ENCODE measurements around the gene RFESD.

Gene RFESD

GRCh38 chr5:95655575-95655974 is 9.0 kb downstream of the RFESD start:
- DNase-seq (ENCODE audit: extremely low spot score): no peak
- POLR2A ChIA-PET: interaction anchor here (1.6 kb wide), 1 partner anchor 9 kb away, joined by 11 read pairs; the partner anchor contains the start of gene RFESD
- TF ChIP-seq ELF4 (IDR thresholded peaks at IDR 0.05) (no peak), TARDBP (IDR thresholded peaks at IDR 0.05) (no peak), ZNF384 (IDR thresholded peaks at IDR 0.05) (no peak), CTBP1 (IDR thresholded peaks at IDR 0.05; ENCODE audit: borderline replicate concordance) (no peak), SUZ12 (IDR thresholded peaks at IDR 0.05) (no peak), ARNT (IDR thresholded peaks at IDR 0.05) (no peak), PKNOX1 (IDR thresholded peaks at IDR 0.05) (no peak), LEF1 (IDR thresholded peaks at IDR 0.05; ENCODE audit: borderline replicate concordance) (no peak), SP1 (IDR thresholded peaks at IDR 0.05) (no peak), NFRKB (IDR thresholded peaks at IDR 0.05) (no peak), L3MBTL2 (conservative IDR thresholded peaks at IDR 0.05) (no peak), FOXA1 (IDR thresholded peaks at IDR 0.05) (no peak), HDGF (IDR thresholded peaks at IDR 0.05; ENCODE audit: borderline replicate concordance) (no peak), BHLHE40 (IDR thresholded peaks at IDR 0.05; ENCODE audit: borderline replicate concordance) (no peak), FOXM1 (IDR thresholded peaks at IDR 0.05; ENCODE audit: borderline replicate concordance) (no peak), FOXK2 (IDR thresholded peaks at IDR 0.05) (no peak)
- CTCF ChIA-PET: interaction anchor here (1.4 kb wide), 1 partner anchor 9 kb away, joined by 3 read pairs; no protein-coding TSS in a partner anchor

- POLR2A ChIA-PET: interaction anchor here (1.7 to 3.1 kb wide), 2 partner anchors 13 to 52 kb away, joined by 4 to 12 read pairs; partner anchors contain the start of gene RFESD
- CTCF ChIA-PET: no interaction called here
Measured at GRCh38 chr5:95660060-95660459, 13.5 kb downstream of the RFESD start.

GRCh38 chr5:95662946-95663345 is 16.4 kb downstream of the RFESD start:
- no peak for DNase-seq (ENCODE audit: extremely low spot score)
- CTCF ChIA-PET: no interaction called here
- POLR2A ChIA-PET: no interaction called here
- TF ChIP-seq LEF1 (IDR thresholded peaks at IDR 0.05; ENCODE audit: borderline replicate concordance) (no peak), BHLHE40 (IDR thresholded peaks at IDR 0.05; ENCODE audit: borderline replicate concordance) (no peak), ZNF384 (IDR thresholded peaks at IDR 0.05) (no peak)

More at GRCh38 chr5:95660060-95660459, 13.5 kb downstream of the RFESD start:
- DNase-seq (ENCODE audit: extremely low spot score): no peak
- TF ChIP-seq CTBP1 (IDR thresholded peaks at IDR 0.05; ENCODE audit: borderline replicate concordance) (no peak), NFRKB (IDR thresholded peaks at IDR 0.05) (no peak), LEF1 (IDR thresholded peaks at IDR 0.05; ENCODE audit: borderline replicate concordance) (no peak), BHLHE40 (IDR thresholded peaks at IDR 0.05; ENCODE audit: borderline replicate concordance) (no peak), FOXK2 (IDR thresholded peaks at IDR 0.05) (no peak), HDGF (IDR thresholded peaks at IDR 0.05; ENCODE audit: borderline replicate concordance) (no peak), SUZ12 (IDR thresholded peaks at IDR 0.05) (no peak), ARNT (IDR thresholded peaks at IDR 0.05) (no peak), TARDBP (IDR thresholded peaks at IDR 0.05) (no peak), FOXM1 (IDR thresholded peaks at IDR 0.05; ENCODE audit: borderline replicate concordance) (no peak), SP1 (IDR thresholded peaks at IDR 0.05) (no peak), ZNF384 (IDR thresholded peaks at IDR 0.05) (no peak), L3MBTL2 (conservative IDR thresholded peaks at IDR 0.05) (no peak), ELF4 (IDR thresholded peaks at IDR 0.05) (no peak), FOXA1 (IDR thresholded peaks at IDR 0.05) (no peak), PKNOX1 (IDR thresholded peaks at IDR 0.05) (no peak)

GRCh38 chr5:95664204-95664786 is 17.7 kb downstream of the RFESD start:
- CTCF ChIA-PET: interaction anchor here (0.6 to 2.0 kb wide), 16 partner anchors 9 to 206 kb away, joined by 3 to 9 read pairs (median 4); partner anchors contain the start of genes RFESD and SPATA9
- POLR2A ChIA-PET: interaction anchor here (1.1 to 1.4 kb wide), 2 partner anchors 18 to 66 kb away, joined by 3 to 4 read pairs; partner anchors contain the start of gene RFESD
- TF ChIP-seq ELF4 (IDR thresholded peaks at IDR 0.05) (no peak), SP1 (IDR thresholded peaks at IDR 0.05) (no peak), CTBP1 (IDR thresholded peaks at IDR 0.05; ENCODE audit: borderline replicate concordance) (no peak), NFRKB (IDR thresholded peaks at IDR 0.05) (no peak), L3MBTL2 (conservative IDR thresholded peaks at IDR 0.05) (no peak), HDGF (IDR thresholded peaks at IDR 0.05; ENCODE audit: borderline replicate concordance) (no peak), ARNT (IDR thresholded peaks at IDR 0.05) (no peak), LEF1 (IDR thresholded peaks at IDR 0.05; ENCODE audit: borderline replicate concordance) (no peak)
- DNase-seq (ENCODE audit: extremely low spot score): no peak

- TF ChIP-seq LEF1 (IDR thresholded peaks at IDR 0.05; ENCODE audit: borderline replicate concordance): no peak
- TF ChIP-seq FOXM1 (IDR thresholded peaks at IDR 0.05; ENCODE audit: borderline replicate concordance): no peak
- TF ChIP-seq CTBP1 (IDR thresholded peaks at IDR 0.05; ENCODE audit: borderline replicate concordance): no peak
- TF ChIP-seq ELF4 (IDR thresholded peaks at IDR 0.05): no peak
- TF ChIP-seq NFRKB (IDR thresholded peaks at IDR 0.05): no peak
- TF ChIP-seq ARNT (IDR thresholded peaks at IDR 0.05): no peak
- TF ChIP-seq SUZ12 (IDR thresholded peaks at IDR 0.05): no peak
- no peak for TF ChIP-seq ZNF384 (IDR thresholded peaks at IDR 0.05)
- TF ChIP-seq L3MBTL2 (conservative IDR thresholded peaks at IDR 0.05): no peak
- TF ChIP-seq BHLHE40 (IDR thresholded peaks at IDR 0.05; ENCODE audit: borderline replicate concordance): no peak
- TF ChIP-seq SP1 (IDR thresholded peaks at IDR 0.05): no peak
- no peak for TF ChIP-seq TARDBP (IDR thresholded peaks at IDR 0.05)
- TF ChIP-seq FOXK2 (IDR thresholded peaks at IDR 0.05): no peak
- CTCF ChIA-PET: interaction anchor here (0.6 kb wide), 1 partner anchor 182 kb away, joined by 4 read pairs; no protein-coding TSS in a partner anchor
- POLR2A ChIA-PET: interaction anchor here (1.8 to 2.5 kb wide), 2 partner anchors 64 to 68 kb away, joined by 4 to 14 read pairs; partner anchors contain the start of gene RHOBTB3
- no peak for DNase-seq (ENCODE audit: extremely low spot score)
Measured at GRCh38 chr5:95667061-95667618, 20.6 kb downstream of the RFESD start.

GRCh38 chr5:95667678-95668077 is 21.1 kb downstream of the RFESD start:
- POLR2A ChIA-PET: interaction anchor here (1.8 to 2.5 kb wide), 2 partner anchors 64 to 67 kb away, joined by 4 to 14 read pairs; partner anchors contain the start of gene RHOBTB3
- CTCF ChIA-PET: interaction anchor here (0.6 kb wide), 1 partner anchor 182 kb away, joined by 4 read pairs; no protein-coding TSS in a partner anchor
- TF ChIP-seq FOXM1 (IDR thresholded peaks at IDR 0.05; ENCODE audit: borderline replicate concordance): no peak
- TF ChIP-seq LEF1 (IDR thresholded peaks at IDR 0.05; ENCODE audit: borderline replicate concordance): no peak
- TF ChIP-seq HDGF (IDR thresholded peaks at IDR 0.05; ENCODE audit: borderline replicate concordance): no peak
- TF ChIP-seq ZNF384 (IDR thresholded peaks at IDR 0.05): no peak
- TF ChIP-seq L3MBTL2 (conservative IDR thresholded peaks at IDR 0.05): no peak
- TF ChIP-seq SUZ12 (IDR thresholded peaks at IDR 0.05): no peak
- TF ChIP-seq SP1 (IDR thresholded peaks at IDR 0.05): no peak
- no peak for TF ChIP-seq FOXK2 (IDR thresholded peaks at IDR 0.05)
- TF ChIP-seq CTBP1 (IDR thresholded peaks at IDR 0.05; ENCODE audit: borderline replicate concordance): no peak
- TF ChIP-seq ELF4 (IDR thresholded peaks at IDR 0.05): no peak
- no peak for TF ChIP-seq ARNT (IDR thresholded peaks at IDR 0.05)
- TF ChIP-seq NFRKB (IDR thresholded peaks at IDR 0.05): no peak
- no peak for TF ChIP-seq FOXA1 (IDR thresholded peaks at IDR 0.05)
- TF ChIP-seq BHLHE40 (IDR thresholded peaks at IDR 0.05; ENCODE audit: borderline replicate concordance): no peak
- no peak for TF ChIP-seq TARDBP (IDR thresholded peaks at IDR 0.05)
- TF ChIP-seq PKNOX1 (IDR thresholded peaks at IDR 0.05): no peak
- no peak for DNase-seq (ENCODE audit: extremely low spot score)

Data from HEK293T (cell line).